Stimulated activated CD4-positive, alpha-beta T cell treated with anti-CD3 and anti-CD28 coated beads, Interleukin-4, amount 100 ng/mL, for 4 hours (primary cell): Measurements from ENCODE around the gene TMX4.

Source experiments
- DNase-seq, 2 experiments: peaks; one replicate each; pipeline ENCODE4 v3.0.0-alpha.2; 2020

TMX4 gene

DNA sequence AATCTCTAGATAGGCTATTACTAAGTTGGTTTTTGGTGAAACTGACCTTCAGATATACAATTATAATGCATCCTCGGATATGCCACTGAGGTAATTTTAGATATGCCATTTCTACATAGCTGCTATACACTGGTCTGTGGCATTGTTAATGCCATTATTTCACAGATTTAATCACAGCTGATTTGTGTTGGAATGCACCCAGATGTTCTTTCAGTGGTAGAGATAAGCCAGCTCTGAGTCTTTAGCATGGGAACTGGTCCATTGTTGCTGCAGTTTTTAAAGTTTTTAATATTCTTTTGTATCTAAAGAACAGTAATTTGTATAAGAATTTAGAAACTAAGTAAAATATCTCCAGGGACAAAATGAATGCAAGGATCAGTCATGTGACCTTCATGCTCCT lies 6.8 kb downstream of the TMX4 start:
- no peak for DNase-seq

DNA sequence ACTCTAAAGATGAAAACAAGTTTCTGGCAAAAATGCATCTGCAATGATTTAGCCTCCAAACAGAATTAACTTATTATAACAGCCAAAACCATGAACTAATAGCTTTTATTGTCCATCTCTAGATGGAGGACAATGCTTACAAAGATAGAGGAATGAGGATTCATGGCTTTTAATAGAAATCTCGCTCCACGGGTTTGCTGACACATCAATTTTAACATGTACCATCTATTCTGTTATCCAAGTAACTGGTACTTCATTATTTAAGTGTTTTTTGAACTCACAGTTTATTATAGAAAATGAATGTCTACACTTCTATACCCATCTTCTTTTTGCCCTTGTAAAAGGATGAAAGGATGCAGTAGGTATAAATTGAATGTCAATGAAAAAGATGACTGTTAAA lies 10.8 kb downstream of the TMX4 start:
- no peak for DNase-seq

DNA sequence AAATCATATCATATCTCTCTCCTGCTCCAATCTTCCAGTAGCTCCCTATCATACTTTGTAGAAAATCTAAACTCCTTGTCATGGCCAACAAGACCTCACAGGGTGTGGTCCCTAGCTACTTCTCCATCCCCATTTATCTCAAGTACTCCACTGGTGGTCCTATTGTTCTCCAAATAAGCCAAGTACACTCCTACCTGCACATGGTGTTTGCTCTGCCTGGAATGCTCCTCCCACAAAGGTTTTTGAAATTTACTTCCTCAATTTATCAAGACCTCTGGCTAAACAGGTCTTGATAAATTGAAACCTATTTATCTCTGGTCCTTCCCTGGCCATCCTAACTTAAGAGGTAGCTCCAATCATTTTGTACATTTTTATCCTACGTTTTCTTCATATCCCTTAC lies 12.1 kb downstream of the TMX4 start:
- no peak for DNase-seq

DNA sequence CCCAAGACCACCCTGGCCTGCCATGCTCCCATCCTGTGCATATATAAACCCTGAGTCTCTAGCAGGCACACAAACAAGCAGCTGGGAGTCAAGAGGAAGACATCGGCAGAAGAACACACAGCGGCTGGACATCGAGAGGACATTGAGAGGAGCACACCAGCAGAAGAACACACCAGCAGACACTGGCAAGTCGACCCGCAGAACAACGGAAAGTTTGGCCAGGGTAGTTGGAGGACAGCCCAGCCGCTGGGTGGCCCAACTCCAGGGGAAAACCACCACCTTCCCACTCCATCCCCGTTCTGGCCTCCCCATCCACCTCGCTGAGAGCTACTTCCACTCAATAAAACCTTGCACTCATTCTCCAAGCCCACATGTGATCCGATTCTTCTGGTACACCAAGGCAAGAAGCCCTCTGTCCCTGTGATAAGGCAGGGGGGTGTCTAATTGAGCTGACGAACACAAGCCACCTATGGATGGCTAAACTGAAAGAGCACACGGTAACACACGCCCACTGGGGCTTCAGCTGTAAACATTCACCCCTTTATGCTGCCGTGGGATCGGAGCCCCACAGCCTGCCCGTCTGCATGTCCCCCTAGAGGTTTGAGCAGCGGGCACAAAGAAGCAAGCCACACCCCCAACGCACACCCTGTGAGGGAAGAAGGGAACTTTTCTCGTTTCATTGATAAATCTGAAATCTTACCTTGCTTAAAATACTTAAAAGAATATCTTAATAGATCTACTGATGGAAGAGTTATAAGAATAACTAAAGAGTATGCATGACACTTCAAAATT lies 13.8 kb downstream of the TMX4 start:
- DNase-seq: no peak

DNA sequence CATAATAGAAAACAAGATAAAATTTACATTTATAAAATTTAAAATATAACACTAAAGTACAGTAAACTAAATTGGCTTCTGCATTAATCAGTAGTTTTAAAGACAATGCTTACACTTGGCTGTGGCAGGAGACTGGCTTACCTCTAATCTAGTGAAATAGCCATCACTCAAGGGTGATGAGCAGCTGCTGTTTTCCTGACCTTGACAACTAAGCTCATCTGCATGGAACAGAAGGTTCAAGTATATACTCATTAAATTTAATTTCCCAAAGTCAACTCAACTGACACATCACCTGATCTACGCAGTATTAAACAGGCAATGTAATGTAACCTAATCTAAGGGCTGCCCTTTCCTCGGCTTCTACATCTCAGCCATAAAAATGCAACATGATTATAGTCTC lies 14.5 kb downstream of the TMX4 start:
- DNase-seq: no peak

GRCh38 chr20:8002056-8002455 lies 17.5 kb downstream of the TMX4 start:
- no peak for DNase-seq

- no peak for DNase-seq
Observed at GRCh38 chr20:8000796-8001195, 18.8 kb downstream of the TMX4 start.

- DNase-seq: no peak
Observed at GRCh38 chr20:7996898-7997297, 22.7 kb downstream of the TMX4 start.

DNA sequence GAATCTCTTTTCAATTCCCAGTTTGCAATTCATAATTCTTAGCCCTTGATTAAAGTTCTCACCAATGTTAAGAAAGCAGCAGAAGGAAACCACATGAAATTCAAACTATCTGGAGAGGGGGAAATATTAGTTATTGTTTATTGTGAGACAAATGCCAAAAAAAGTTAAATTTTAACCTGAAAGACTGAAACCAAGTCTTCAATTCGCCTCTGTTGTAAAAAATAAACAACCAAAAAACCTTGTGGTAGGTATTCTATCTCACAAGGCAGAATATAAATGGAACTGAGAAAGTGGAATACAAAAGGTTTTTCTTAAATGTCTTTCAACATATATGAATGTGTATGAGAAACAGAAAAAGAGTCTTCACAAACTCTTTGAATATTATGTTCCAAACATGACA lies 24.8 kb downstream of the TMX4 start:
- DNase-seq: no peak

GRCh38 chr20:7993703-7994102 lies 25.9 kb downstream of the TMX4 start:
- DNase-seq: no peak

DNA sequence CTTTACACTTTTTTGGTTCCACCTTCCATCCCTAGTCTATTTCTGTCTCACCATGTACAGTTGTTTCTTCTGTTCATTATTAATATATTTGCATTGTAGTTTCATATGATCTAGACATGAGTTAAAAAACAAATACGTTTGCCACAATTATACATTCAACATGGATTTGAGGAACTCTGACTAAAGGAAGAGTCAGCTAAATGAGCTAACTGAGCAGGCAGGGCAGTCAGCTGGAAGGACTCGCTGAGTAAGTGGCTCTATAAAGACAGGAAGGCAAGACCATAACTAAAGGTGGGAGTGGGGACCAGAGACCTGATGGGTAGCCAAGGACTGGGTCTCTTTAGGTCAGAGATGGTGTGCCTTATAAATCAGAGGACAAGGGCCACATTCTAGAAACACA lies 26.3 kb downstream of the TMX4 start:
- no peak for DNase-seq

DNA sequence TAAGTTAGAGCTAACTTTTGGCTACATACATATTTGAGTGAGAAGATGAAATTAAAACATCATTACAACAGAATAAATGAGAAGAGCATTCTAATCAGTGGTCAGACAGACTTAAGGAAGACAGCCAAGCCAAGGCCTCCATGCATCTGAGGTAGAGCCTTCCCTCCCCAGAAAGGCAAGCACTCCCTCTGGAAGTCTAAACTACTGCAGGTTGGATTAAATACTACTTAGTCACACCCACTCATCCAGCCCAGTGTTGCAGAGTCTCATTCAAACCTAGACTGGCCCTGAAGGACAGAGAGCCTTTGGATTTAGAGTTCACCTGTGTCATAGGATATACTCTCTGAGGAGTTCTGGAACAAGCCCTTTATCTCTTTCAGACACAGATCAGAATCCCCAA lies 29.2 kb downstream of the TMX4 start:
- no peak for DNase-seq

DNA sequence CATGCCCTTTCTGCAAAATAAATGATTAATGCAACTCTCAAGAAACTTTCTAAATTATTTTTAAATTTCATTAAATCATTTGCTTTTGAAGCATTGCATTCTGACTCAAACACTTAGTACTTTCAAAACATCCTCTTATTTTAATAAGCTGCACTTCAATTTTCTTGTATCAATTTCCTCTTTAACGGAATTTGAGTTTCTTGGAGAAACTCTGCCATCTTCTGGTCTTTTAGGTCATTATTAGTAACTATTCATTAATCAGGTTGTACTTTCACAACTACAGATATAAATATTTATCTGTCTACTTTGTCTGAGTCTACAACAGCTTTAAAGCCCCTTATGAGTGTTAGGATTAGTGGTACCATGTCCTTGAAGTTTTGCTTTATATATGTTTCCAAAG lies 30.2 kb downstream of the TMX4 start:
- no peak for DNase-seq

- DNase-seq: no peak
Observed at GRCh38 chr20:7985916-7986315, 33.6 kb downstream of the TMX4 start.

GRCh38 chr20:7984192-7984591 lies 35.4 kb downstream of the TMX4 start:
- no peak for DNase-seq

DNA sequence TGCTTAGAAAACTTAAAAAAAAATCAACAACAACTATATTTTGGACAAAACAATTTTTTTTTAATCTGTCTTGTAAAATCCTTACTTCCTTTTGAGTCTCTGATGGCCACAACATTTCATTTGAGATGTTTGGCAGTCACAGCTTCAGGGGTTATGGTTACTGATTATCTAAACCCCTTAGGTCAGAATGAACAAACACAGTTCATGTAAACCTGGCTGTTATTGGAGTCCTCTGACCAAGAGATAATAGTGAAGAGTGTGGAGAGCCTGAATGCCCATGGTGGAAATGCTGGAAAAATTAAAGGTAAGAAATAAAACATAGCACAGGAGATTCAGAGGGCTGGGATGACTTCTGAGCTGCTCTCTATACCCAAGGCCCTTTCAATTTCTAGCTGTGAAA lies 38.2 kb downstream of the TMX4 start:
- DNase-seq: no peak

DNA sequence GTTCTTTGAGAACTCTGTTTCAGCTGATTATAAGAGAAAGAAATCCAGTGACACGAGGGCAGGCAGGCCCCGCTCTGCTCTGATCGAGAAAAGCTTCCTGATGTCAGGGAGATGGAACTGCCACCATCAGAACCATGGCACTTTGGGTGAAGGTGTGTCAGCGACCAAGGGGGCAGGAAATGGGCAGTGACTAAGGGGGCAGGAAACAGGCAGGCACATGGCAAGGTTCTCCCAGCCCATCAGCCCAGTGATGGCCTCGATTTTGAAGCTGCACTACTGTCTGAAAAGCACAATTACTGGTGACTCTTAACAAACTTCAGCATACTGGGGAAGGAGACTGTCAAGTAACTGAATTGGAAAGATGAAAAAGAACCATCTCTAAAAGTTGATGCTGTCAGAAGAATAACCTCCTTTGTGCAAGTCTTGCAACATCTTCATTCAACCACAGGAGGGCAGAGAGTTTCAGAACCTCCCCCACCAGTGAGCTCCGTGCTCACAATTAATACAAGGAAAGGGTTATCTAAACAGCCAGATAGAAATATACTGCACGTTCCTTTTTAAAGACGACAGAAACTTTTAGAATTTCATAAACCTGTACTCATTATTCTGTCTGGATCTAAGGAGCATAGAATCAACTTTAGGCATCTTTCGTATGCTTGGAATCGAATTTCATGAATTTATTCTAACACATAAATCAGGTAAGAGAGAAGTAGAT lies 39.1 kb downstream of the TMX4 start:
- DNase-seq: no peak

DNA sequence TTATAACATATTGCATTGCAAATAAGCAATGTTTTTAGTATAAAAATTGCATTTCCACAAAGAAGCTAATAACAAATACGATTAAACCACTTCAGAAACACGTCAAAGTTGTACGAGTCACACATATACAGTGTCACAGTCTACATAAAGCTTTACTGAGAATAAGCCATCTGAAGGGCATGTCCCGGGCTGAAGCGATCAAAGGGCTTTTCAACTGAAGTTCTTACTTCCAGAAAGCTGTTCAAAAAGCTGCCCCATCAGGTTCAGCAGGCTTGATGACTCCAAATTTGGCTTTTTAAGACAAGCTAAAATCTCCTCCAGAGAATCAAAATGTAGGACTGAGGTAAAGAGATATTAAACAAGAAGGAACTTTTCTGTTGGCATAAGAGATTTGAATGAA lies 41.9 kb downstream of the TMX4 start:
- no peak for DNase-seq

- DNase-seq: no peak
Observed at GRCh38 chr20:7975851-7976414, 43.6 kb downstream of the TMX4 start.

GRCh38 chr20:7974785-7975435 lies 44.7 kb downstream of the TMX4 start:
- no peak for DNase-seq

- no peak for DNase-seq
Observed at GRCh38 chr20:7971536-7972280, 47.9 kb downstream of the TMX4 start.

- no peak for DNase-seq
Observed at GRCh38 chr20:7967199-7967844, 52.2 kb downstream of the TMX4 start.

DNA sequence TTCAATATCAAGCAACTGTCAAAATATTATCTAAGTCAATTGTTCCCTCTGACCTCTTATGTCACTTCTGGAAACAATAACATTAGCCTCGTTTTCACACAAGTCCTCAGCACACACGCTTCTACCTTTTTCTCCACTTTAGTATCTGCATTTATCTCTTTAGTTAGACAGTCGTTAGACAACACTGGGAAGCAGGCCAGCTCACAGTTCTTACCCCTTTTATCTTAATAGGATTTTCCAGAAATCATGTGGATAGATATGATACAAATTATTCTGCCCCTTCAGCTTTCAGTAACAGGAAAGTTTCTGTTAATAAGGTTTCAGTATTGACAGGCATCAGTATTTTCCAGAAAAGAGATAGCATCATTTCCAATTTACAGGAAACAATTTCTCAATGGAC lies 53.4 kb downstream of the TMX4 start:
- DNase-seq: no peak
